HUDEP-2 (cell line): Measurements from ENCODE around the gene KCNH3.
"Not testable (repeated sequence)": the region's sequence is repeated elsewhere in the genome, so short reads cannot be mapped to it uniquely, and the experiment has no call there.

Source experiments
- DNase-seq, 76 experiments: peaks; one replicate each; lab custom pipeline; 2025; ENCODE audit not compliant: unreplicated experiment in 76 of 76; lab: John Stamatoyannopoulos, UW

Gene KCNH3

GRCh38 chr12:49524660-49525324 is 14.0 kb upstream of the KCNH3 start:
- DNase-seq: peak in 24 of 76 experiments; percentile 4 to 51 (median 24)

DNA sequence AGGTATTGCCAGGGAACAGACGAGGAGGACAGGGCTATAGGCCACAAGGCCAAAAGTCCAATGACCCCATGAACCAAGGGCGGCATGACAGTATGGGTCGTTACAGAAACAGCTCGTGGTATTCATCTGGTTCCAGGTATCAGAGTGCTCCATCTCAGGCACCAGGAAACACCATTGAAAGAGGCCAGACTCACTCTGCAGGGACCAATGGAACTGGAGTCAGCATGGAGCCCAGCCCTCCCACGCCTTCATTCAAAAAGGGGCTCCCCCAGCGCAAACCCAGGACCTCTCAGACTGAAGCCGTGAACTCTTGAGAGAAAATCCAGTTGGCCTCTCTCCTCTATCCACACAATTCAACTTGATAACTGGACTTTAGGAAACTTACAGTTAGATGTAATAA is 12.9 kb upstream of the KCNH3 start:
- no peak for DNase-seq

GRCh38 chr12:49527361-49528130 is 11.3 kb upstream of the KCNH3 start:
- no peak for DNase-seq

GRCh38 chr12:49529414-49529813 is 9.4 kb upstream of the KCNH3 start:
- DNase-seq: peak in 2 of 76 experiments; percentile 10 to 24

- DNase-seq: no peak
Measured at GRCh38 chr12:49531745-49532144, 7.1 kb upstream of the KCNH3 start.

DNA sequence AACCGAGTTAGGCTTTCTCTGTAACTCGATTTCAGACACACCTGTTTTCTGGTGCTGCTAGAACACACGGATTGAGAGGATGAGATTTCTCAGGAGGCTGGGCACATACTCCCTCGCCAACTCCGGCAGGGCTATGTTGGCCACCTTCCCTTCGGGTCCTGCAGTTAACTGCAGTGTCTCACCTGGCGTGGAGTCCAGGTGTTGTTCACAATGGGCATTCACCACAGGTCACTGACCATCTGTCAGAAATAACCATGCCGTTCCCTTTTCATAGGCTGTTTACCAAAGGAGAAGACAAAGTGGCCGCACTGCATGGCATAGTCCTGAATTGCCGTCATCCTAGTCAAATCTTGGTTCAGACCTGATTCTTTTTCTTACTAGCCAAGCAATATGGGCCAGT is 5.5 kb upstream of the KCNH3 start:
- no peak for DNase-seq

GRCh38 chr12:49534122-49534521 is 4.7 kb upstream of the KCNH3 start:
- DNase-seq: not testable (repeated sequence)

DNA sequence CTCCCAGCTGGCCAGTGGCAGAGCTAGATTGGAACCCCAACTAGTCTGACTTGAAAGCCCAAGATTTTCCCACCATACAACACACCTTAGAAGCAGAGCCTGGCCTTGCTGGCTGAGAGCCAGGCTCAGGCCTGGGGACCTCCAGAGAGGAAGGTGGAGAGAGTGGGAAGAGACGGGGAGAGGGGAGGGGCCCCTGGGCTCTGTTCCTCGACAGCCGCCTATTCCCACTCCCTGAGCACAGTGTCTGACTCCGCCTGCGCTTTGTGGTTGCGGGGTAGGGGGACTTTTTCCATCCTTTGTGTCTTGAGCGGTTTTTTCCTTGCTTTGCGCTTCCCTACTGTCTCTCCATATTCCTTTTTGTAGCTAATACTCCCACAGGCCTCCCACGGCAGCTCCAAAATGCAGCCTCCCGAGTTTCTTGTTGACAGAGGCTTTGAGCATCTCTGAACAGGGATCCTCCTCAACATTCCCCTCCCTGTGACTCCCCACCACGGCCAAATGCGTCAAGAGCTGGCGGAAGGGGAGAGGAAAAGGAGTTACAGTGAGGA is 4.0 kb upstream of the KCNH3 start:
- DNase-seq: no peak

DNA sequence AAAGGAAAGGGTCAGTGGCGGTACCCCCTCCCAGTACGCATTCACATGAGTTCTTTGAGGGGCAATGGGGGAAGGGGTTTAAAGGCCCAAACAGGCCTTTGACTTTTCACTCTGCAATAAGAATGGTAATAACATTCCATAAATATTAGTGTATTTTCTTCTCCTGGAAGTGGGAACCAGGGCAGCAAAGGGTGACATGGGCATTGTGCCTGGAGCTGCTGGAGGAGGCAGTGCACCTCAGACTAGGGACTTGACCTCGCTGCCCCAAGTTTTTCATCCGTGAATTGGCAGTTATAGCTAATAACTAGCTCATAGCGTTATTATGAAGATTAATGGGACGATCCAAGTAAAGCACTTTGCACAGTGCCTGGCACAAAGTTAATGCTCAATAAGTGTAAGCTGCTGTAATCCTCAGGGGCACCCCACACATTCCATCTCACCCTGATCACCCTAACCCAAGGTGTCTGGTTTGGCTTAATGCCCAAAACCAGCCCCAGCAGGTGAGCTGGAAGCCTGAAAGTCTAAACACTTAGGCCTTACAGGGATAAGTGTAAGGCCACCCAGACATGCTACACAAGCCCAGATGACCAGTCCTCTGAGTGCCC is 2.8 kb upstream of the KCNH3 start:
- no peak for DNase-seq

GRCh38 chr12:49536526-49537071 is 2.2 kb upstream of the KCNH3 start:
- no peak for DNase-seq

DNA sequence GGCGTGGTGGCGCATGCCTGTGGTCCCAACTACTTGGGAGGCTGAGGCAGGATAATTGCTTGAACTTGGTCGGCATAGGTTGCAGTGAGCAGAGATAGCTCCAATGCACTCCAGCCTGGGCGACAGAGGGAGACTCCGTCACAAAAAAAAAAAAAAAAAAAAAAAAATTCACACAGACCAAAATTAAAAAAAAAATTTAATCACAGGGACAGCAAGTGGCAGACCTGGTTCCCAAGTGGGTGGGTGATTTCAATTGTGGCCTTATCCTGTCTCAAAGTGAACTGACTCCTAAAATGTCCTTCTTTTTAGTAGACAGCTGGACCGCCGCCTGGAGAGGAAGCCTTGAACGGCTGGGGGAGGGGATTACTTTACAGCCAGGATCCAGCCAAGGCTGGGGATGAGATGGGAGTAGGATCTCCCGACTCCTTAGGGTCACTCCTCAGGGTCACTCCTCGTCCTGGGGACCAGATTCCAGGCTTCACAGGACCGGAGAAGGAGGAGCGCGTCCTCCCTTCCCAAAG is 1.5 kb upstream of the KCNH3 start:
- no peak for DNase-seq

GRCh38 chr12:49537752-49538509 is 899 bp upstream of the KCNH3 start:
- peak in 9 of 76 experiments; percentile 3 to 44 (median 13) for DNase-seq

DNA sequence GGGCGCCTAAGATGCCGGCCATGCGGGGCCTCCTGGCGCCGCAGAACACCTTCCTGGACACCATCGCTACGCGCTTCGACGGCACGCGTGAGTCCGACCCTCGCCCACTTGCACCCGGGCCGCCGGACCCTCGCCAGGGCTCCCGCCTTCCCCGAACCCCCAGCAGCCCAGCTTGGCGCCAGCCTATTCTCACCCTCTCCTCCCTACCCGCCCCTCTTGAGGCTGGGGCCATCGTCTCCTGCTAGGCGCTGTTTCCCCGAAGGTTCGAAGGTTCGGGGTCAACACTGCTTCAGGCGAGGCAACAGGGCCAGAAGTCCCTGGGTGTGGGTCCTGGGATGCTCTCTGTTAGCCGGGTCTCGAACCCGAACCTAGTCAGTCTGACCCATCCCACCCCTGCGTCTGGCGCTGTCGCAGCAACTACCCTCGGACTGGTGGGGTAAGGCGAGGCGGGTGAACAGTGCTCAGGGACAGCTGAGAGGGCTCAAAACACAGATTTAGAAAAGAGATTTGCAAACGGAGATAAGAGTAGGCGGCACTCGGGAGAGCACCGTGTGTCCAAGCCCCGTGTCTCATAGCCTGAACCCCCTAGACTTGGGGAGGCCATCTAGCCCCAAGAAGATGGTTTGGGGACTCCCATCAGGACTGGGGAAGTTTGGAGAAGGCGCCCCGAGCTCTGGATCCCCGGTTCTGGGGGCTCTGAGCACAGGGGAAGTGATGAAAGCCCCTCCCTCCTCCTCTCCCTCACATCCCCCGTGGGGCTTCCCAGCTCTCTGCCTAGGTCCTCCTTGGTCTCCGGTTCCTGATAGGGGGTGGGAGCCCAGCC is 787 bp downstream of the KCNH3 start:
- DNase-seq: no peak

- no peak for DNase-seq
Measured at GRCh38 chr12:49540229-49541139, 1.7 kb downstream of the KCNH3 start.

DNA sequence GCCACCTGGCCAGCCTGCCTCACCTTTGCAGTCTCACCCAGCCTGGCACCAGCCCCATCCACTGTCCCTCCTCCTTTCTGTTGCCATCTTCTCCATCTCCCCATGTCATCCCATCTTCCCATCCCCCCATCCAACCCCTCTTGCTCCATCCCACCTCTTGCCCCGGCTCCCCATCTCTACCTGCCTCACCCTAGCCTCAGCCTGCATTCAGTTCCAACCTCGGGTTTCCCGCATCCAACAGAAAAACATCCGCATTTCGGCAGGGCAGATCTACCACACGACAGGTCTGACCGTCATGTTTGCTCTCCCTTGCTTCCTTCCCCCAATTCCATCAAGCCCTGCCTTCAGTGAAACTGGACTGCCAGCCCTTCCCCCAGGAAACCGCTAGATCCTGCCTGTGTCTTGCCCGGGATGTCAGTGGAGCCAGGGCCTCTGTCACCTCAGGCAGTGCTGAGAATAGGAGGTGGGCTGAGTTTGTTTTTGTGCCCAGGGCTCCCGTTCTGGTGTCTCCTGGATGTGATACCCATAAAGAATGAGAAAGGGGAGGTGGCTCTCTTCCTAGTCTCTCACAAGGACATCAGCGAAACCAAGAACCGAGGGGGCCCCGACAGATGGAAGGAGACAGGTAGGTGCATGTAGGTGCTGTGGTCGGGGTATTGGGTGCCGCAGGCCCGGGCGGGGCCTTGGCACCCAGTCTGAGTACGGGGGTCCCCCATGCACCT is 2.5 kb downstream of the KCNH3 start:
- DNase-seq: no peak

GRCh38 chr12:49541911-49542505 is 3.2 kb downstream of the KCNH3 start:
- no peak for DNase-seq

- DNase-seq: no peak
Measured at GRCh38 chr12:49542592-49543160, 3.8 kb downstream of the KCNH3 start.
